ENCODE results near the gene PLXNC1.

The PLXNC1 gene

DNA sequence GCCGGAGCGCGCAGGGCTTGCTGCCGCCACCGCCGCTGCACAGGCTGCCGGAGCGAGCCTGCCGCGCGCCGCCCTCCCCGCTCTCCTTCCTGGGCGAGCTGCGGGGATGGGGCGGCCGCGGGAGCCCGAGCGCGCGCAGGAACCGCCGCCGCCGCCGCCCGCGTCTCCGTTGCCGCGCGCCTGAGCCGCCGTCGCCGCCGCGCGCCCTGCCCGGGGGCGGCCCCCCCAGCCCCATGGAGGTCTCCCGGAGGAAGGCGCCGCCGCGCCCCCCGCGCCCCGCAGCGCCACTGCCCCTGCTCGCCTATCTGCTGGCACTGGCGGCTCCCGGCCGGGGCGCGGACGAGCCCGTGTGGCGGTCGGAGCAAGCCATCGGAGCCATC is 352 bp downstream of the PLXNC1 start:
- DNase-seq (ENCODE audit: low spot score), result no peak
- H3K27ac ChIP-seq, result peak overlapping the region in 1 of 2 donors; percentile 21
- peak overlapping the region; percentile 72 for H3K4me3 ChIP-seq
- TF ChIP-seq, protein P1, sequence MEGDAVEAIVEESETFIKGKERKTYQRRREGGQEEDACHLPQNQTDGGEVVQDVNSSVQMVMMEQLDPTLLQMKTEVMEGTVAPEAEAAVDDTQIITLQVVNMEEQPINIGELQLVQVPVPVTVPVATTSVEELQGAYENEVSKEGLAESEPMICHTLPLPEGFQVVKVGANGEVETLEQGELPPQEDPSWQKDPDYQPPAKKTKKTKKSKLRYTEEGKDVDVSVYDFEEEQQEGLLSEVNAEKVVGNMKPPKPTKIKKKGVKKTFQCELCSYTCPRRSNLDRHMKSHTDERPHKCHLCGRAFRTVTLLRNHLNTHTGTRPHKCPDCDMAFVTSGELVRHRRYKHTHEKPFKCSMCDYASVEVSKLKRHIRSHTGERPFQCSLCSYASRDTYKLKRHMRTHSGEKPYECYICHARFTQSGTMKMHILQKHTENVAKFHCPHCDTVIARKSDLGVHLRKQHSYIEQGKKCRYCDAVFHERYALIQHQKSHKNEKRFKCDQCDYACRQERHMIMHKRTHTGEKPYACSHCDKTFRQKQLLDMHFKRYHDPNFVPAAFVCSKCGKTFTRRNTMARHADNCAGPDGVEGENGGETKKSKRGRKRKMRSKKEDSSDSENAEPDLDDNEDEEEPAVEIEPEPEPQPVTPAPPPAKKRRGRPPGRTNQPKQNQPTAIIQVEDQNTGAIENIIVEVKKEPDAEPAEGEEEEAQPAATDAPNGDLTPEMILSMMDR (IDR thresholded peaks at IDR 0.05), result no peak

DNA sequence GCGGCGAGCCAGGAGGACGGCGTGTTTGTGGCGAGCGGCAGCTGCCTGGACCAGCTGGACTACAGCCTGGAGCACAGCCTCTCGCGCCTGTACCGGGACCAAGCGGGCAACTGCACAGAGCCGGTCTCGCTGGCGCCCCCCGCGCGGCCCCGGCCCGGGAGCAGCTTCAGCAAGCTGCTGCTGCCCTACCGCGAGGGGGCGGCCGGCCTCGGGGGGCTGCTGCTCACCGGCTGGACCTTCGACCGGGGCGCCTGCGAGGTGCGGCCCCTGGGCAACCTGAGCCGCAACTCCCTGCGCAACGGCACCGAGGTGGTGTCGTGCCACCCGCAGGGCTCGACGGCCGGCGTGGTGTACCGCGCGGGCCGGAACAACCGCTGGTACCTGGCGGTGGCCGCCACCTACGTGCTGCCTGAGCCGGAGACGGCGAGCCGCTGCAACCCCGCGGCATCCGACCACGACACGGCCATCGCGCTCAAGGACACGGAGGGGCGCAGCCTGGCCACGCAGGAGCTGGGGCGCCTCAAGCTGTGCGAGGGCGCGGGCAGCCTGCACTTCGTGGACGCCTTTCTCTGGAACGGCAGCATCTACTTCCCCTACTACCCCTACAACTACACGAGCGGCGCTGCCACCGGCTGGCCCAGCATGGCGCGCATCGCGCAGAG is 873 bp downstream of the PLXNC1 start:
- peak overlapping the region; percentile 72 for H3K4me3 ChIP-seq
- no peak for DNase-seq (ENCODE audit: low spot score)
- peak overlapping the region in 1 of 2 donors; percentile 21 for H3K27ac ChIP-seq
- TF ChIP-seq, protein P1 (IDR thresholded peaks at IDR 0.05), result no peak

DNA sequence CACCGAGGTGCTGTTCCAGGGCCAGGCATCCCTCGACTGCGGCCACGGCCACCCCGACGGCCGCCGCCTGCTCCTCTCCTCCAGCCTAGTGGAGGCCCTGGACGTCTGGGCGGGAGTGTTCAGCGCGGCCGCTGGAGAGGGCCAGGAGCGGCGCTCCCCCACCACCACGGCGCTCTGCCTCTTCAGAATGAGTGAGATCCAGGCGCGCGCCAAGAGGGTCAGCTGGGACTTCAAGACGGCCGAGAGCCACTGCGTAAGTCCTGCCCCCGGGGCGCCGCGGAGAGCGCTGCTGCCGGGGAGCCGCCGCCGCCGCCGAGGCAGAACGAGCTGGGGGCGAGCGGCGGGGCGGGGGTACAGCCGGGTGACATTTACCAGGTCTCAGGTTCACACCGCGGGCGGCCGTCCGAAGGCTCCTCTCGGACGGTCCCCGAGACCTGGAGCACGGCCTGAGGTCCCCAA is 1.4 kb downstream of the PLXNC1 start:
- H3K4me3 ChIP-seq, result peak overlapping the region; percentile 72
- DNase-seq (ENCODE audit: low spot score), result no peak
- TF ChIP-seq, protein P1 (IDR thresholded peaks at IDR 0.05), result no peak
- no peak overlapping the region for H3K27ac ChIP-seq

- H3K27ac ChIP-seq, result no peak overlapping the region
- DNase-seq (ENCODE audit: low spot score), result no peak
- H3K4me3 ChIP-seq, result peak overlapping the region; percentile 72
- TF ChIP-seq, protein P1 (IDR thresholded peaks at IDR 0.05), result no peak
Measured at GRCh38 chr12:94150240-94151121, 2.1 kb downstream of the PLXNC1 start.

DNA sequence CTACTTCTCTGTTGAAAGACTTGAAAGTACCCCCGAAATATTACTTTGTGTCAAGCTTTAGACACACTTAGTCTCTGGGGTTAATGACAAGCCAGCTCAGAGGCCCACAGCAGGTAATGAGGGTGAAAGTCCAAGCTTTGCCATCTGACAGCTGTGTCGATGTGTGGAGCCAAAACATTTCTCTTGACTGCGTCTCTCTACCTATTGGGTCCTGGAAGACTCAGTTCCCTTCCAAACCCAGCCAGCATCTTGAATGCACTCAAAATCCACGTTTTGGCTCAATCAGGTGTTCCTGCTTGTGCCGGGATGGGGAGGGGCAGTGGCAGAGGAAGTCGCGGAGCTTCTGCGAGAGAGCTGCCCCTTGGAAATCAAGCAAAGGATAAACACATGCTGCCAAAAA is 3.2 kb downstream of the PLXNC1 start:
- no peak for DNase-seq (ENCODE audit: low spot score)
- Histone ChIP-seq H3K4me3 (no peak overlapping the region), H3K27ac (no peak overlapping the region)
- TF ChIP-seq, protein P1 (IDR thresholded peaks at IDR 0.05), result no peak

DNA sequence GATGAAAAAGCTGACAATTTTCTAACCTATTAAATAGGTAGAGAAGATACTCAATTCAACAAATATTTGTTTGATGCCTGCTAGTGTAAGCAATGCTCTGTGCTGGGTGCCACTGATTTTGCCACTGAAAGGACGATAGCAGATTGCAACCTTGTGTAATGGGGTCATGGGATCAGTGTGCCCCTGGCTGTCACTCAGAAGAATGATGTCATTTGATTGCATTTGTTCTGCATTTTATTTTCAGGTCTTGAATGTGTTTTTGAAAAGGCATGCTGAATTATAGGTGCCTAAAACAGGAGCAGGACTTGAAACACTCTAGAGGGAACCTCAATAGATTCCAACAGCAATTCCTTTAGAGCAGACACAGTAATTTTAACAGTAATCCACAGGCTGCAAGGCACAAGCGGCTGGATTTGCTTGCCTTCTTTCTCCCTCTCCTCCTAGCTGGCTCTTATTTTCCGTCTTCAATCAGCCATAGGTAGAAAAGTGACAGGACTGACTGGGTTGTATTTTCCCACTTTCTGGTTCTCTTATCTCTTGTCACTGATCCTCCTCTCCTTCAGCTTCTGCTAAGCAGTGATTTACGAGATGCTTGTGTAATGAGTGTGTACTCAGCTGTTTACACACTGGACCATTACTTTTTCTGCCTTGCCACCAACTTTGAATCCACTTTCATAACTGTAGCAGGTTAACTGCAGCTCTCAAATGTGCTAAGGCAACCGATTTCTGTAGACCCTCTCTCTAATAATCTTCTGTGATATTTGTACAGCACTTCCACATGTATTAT is 4.1 kb downstream of the PLXNC1 start:
- Histone ChIP-seq H3K4me3 (no peak overlapping the region), H3K27ac (no peak overlapping the region)
- DNase-seq (ENCODE audit: low spot score), result no peak
- TF ChIP-seq, protein P1 (IDR thresholded peaks at IDR 0.05), result no peak
